SK-N-SH treated with all-trans-retinoic acid at 6 μM for 48 hours (cell line): ENCODE measurements around the gene IL11RA.

ENCODE experiments used
- ARNTL ChIP-seq: fragments of 450-650 bp; formaldehyde crosslinking; IDR thresholded peaks from 2 replicates; pipeline ENCODE4 v1.5.0; 2020; ENCODE audit warnings: low read depth, mild to moderate bottlenecking, moderate library complexity, borderline replicate concordance
- CSDC2 ChIP-seq: fragments of 250-450 bp; sonication (Bioruptor Pico); IDR thresholded peaks from 2 replicates; pipeline ENCODE4 v1.5.0; 2020; ENCODE audit warnings: mild to moderate bottlenecking, moderate library complexity
- PATZ1 ChIP-seq: fragments of 250-450 bp; sonication (Bioruptor Pico); IDR thresholded peaks from 2 replicates; pipeline ENCODE4 v1.8.0; 2020; ENCODE audit warnings: mild to moderate bottlenecking, moderate library complexity, borderline replicate concordance
- ZFP3 ChIP-seq: fragments of 250-450 bp; sonication (Bioruptor Pico); IDR thresholded peaks from 2 replicates; pipeline ENCODE4 v1.5.0; 2020; ENCODE audit warnings: mild to moderate bottlenecking, moderate library complexity
- ZFP30 ChIP-seq: fragments of 450-650 bp; formaldehyde crosslinking; IDR thresholded peaks from 2 replicates; pipeline ENCODE4 v1.5.0; 2022; ENCODE audit warnings: mild to moderate bottlenecking, moderate library complexity
- TF ChIP-seq, protein P1 (sequence below): fragments of 250-450 bp; sonication (Bioruptor Pico); IDR thresholded peaks from 2 replicates; pipeline ENCODE4 v1.5.1; 2020; ENCODE audit warnings: low read depth, mild to moderate bottlenecking, moderate library complexity
- TF ChIP-seq, protein P2 (sequence below): fragments of 250-450 bp; sonication (Bioruptor Pico); IDR thresholded peaks from 2 replicates; pipeline ENCODE4 v1.5.1; 2021; ENCODE audit warnings: mild to moderate bottlenecking, moderate library complexity

DNA sequence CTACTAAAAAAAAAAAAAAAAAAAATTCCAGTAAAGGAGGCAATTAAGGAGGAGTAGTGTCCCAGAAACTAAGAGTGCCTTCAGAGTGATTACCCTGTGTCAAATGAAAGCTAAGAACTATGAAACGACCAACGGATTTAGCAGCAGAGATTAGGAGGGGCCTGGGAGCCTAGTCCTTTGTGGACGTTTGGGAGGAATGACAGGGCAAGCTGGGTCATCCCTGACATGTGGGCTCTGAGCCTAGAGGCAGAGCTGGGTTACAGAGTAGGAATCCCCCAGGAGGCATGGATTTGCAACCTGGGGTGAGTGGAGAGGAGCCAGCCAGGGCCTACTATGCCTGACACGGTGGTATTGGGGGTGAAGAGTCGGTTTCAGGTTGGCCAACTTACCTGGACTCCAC is 18.8 kb upstream of the IL11RA start:
- TF ChIP-seq ARNTL (CRISPR knock-in tag) (no peak), CSDC2 (CRISPR knock-in tag) (no peak), ZFP3 (CRISPR knock-in tag) (no peak), ZFP30 (CRISPR knock-in tag) (no peak), PATZ1 (CRISPR knock-in tag) (no peak)
- TF ChIP-seq, protein P1, sequence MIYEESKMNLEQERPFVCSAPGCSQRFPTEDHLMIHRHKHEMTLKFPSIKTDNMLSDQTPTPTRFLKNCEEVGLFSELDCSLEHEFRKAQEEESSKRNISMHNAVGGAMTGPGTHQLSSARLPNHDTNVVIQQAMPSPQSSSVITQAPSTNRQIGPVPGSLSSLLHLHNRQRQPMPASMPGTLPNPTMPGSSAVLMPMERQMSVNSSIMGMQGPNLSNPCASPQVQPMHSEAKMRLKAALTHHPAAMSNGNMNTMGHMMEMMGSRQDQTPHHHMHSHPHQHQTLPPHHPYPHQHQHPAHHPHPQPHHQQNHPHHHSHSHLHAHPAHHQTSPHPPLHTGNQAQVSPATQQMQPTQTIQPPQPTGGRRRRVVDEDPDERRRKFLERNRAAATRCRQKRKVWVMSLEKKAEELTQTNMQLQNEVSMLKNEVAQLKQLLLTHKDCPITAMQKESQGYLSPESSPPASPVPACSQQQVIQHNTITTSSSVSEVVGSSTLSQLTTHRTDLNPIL (CRISPR knock-in tag), result no peak
- TF ChIP-seq, protein P2, sequence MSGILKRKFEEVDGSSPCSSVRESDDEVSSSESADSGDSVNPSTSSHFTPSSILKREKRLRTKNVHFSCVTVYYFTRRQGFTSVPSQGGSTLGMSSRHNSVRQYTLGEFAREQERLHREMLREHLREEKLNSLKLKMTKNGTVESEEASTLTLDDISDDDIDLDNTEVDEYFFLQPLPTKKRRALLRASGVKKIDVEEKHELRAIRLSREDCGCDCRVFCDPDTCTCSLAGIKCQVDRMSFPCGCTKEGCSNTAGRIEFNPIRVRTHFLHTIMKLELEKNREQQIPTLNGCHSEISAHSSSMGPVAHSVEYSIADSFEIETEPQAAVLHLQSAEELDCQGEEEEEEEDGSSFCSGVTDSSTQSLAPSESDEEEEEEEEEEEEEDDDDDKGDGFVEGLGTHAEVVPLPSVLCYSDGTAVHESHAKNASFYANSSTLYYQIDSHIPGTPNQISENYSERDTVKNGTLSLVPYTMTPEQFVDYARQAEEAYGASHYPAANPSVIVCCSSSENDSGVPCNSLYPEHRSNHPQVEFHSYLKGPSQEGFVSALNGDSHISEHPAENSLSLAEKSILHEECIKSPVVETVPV, result no peak
